GM12874 (cell line): ENCODE results near the gene CGB5.
"Not testable (repeated sequence)": the region's sequence is repeated elsewhere in the genome, so short reads cannot be mapped to it uniquely, and the experiment has no call there.

ENCODE experiments used
- CTCF ChIP-seq: IDR thresholded peaks from 2 replicates; pipeline ENCODE4 v1.5.1; 2011; ENCODE audit warnings: low read depth, mild to moderate bottlenecking, control low read depth, low read length, moderate library complexity; ENCODE audit not compliant: insufficient read depth

The CGB5 gene

GRCh38 chr19:49017666-49018351, 25.8 kb upstream of the CGB5 start:
- peak; percentile 84 for TF ChIP-seq CTCF

GRCh38 chr19:49019242-49019932, 24.3 kb upstream of the CGB5 start:
- 0 out of 2 replicates have a peak, but pooled peaks have one; percentile 5 for TF ChIP-seq CTCF

- TF ChIP-seq CTCF, result no peak
These were observed 23.3 kb upstream of the CGB5 start for GRCh38 chr19:49020342-49020741.

GRCh38 chr19:49020931-49021895, 22.4 kb upstream of the CGB5 start:
- no peak for TF ChIP-seq CTCF

GRCh38 chr19:49022116-49022515, 21.5 kb upstream of the CGB5 start:
- TF ChIP-seq CTCF, result no peak

- not testable (repeated sequence) for TF ChIP-seq CTCF
These were observed 19.4 kb upstream of the CGB5 start, which contains the start of gene CGB3 for GRCh38 chr19:49024233-49024632. Gene CGB3, minus strand, starts transcription at chr19:49024333. Its CDS starts 362 bp downstream, at chr19:49023971.
